ENCODE measurements around the gene TRIM56.
"Not testable (repeated sequence)": the region's sequence is repeated elsewhere in the genome, so short reads cannot be mapped to it uniquely, and the experiment has no call there.

The TRIM56 gene

GRCh38 chr7:101085162-101085964 is at the start of gene TRIM56:
Gene TRIM56 (plus strand): TSS chr7:101085481. CDS start chr7:101087313, 1,832 bp downstream.
- DNase-seq (ENCODE audit: low spot score) = no peak

GRCh38 chr7:101035941-101036340 is 49.3 kb upstream of the TRIM56 start:
- no peak for DNase-seq (ENCODE audit: low spot score)

GRCh38 chr7:101041283-101041682 is 44.0 kb upstream of the TRIM56 start:
- not testable (repeated sequence) for DNase-seq (ENCODE audit: low spot score)

GRCh38 chr7:101058355-101058754 is 26.9 kb upstream of the TRIM56 start:
- no peak for DNase-seq (ENCODE audit: low spot score)

GRCh38 chr7:101059620-101059942 is 25.7 kb upstream of the TRIM56 start:
- no peak for DNase-seq (ENCODE audit: low spot score)

- no peak for DNase-seq (ENCODE audit: low spot score)
Observed at GRCh38 chr7:101060992-101061391, 24.3 kb upstream of the TRIM56 start.

GRCh38 chr7:101064176-101064550 is 21.1 kb upstream of the TRIM56 start:
- not testable (repeated sequence) for DNase-seq (ENCODE audit: low spot score)

GRCh38 chr7:101065162-101065561 is 20.1 kb upstream of the TRIM56 start:
- DNase-seq (ENCODE audit: low spot score) = not testable (repeated sequence)

- peak; percentile 73 for DNase-seq (ENCODE audit: low spot score)
Observed at GRCh38 chr7:101066141-101066832, 19.0 kb upstream of the TRIM56 start.

GRCh38 chr7:101066833-101067177 is 18.5 kb upstream of the TRIM56 start:
- DNase-seq (ENCODE audit: low spot score) = no peak

GRCh38 chr7:101068401-101068800 is 16.9 kb upstream of the TRIM56 start:
- no peak for DNase-seq (ENCODE audit: low spot score)

- not testable (repeated sequence) for DNase-seq (ENCODE audit: low spot score)
Observed at GRCh38 chr7:101071362-101072104, 13.7 kb upstream of the TRIM56 start.

GRCh38 chr7:101075646-101076045 is 9.6 kb upstream of the TRIM56 start:
- no peak for DNase-seq (ENCODE audit: low spot score)

GRCh38 chr7:101076183-101076582 is 9.1 kb upstream of the TRIM56 start:
- DNase-seq (ENCODE audit: low spot score) = not testable (repeated sequence)

- DNase-seq (ENCODE audit: low spot score) = peak; percentile 88
Observed at GRCh38 chr7:101077303-101078086, 7.8 kb upstream of the TRIM56 start.

GRCh38 chr7:101081432-101081831 is 3.8 kb upstream of the TRIM56 start:
- no peak for DNase-seq (ENCODE audit: low spot score)

- DNase-seq (ENCODE audit: low spot score) = no peak
Observed at GRCh38 chr7:101084865-101085161, 468 bp upstream of the TRIM56 start.

- peak; percentile 39 for DNase-seq (ENCODE audit: low spot score)
Observed at GRCh38 chr7:101087334-101088068, 2.2 kb downstream of the TRIM56 start.

- peak; percentile 27 for DNase-seq (ENCODE audit: low spot score)
Observed at GRCh38 chr7:101088069-101088425, 2.8 kb downstream of the TRIM56 start.

GRCh38 chr7:101088858-101089529 is 3.7 kb downstream of the TRIM56 start:
- no peak for DNase-seq (ENCODE audit: low spot score)

GRCh38 chr7:101089876-101090275 is 4.6 kb downstream of the TRIM56 start:
- no peak for DNase-seq (ENCODE audit: low spot score)
